H1 (cell line): ENCODE data around the gene ABHD12. TPM values are rescaled to one million over a fixed set of nuclear protein-coding genes. Genes with fewer than 3 reads are reported as not detected.

ENCODE experiments used
- CTCF ChIA-PET: fragments of 300-600 bp; sonication (Branson Sonifier 250); formaldehyde crosslinking; loops from one replicate; lab custom pipeline; 2021; ENCODE audit not compliant: partially characterized antibody; lab: Charles Lee
- POLR2A ChIA-PET: fragments of 300-600 bp; sonication (Branson Sonifier 250); formaldehyde crosslinking; loops from one replicate; lab custom pipeline; 2021; ENCODE audit warnings: inconsistent platforms; ENCODE audit not compliant: partially characterized antibody; lab: Charles Lee
- DNase-seq, 2 experiments: peaks; one replicate each; pipeline versions ENCODE4 v3.0.0 to v3.0.0-alpha.2; 2010 to 2022; ENCODE audit warnings: low spot score in 2 of 2, low read depth in 1 of 2, mixed read lengths in 1 of 2
- FAIRE-seq: peaks from 2 replicates; lab custom pipeline; 2011; peaks lifted over from hg19 to GRCh38; lab: Jason Lieb, UNC
- H2AFZ ChIP-seq: 2 replicates; pipeline ENCODE4 v1.8.1; 2012; ENCODE audit warnings: low read length, inconsistent platforms
- H2AK5ac ChIP-seq: 2 replicates; pipeline ENCODE4 v1.6.1; 2013; ENCODE audit warnings: low read depth, low read length
- H2BK120ac ChIP-seq: replicated peaks from 2 replicates; pipeline ENCODE3; 2013; ENCODE audit warnings: low read depth, low read length, inconsistent platforms
- H2BK12ac ChIP-seq: 2 replicates; pipeline ENCODE4 v1.6.1; 2013; ENCODE audit warnings: low read depth, low read length
- H2BK15ac ChIP-seq: 2 replicates; pipeline ENCODE4 v1.6.1; 2013; ENCODE audit warnings: low read length
- H2BK20ac ChIP-seq: 2 replicates; pipeline ENCODE4 v1.6.1; 2013; ENCODE audit warnings: low read length
- H2BK5ac ChIP-seq: 2 replicates; pipeline ENCODE4 v1.6.1; 2013; ENCODE audit warnings: low read depth, low read length
- H3K14ac ChIP-seq: 2 replicates; pipeline ENCODE4 v1.6.1; 2013; ENCODE audit warnings: inconsistent platforms; ENCODE audit not compliant: insufficient read length
- H3K18ac ChIP-seq: 2 replicates; pipeline ENCODE4 v1.6.1; 2013; ENCODE audit warnings: low read length; ENCODE audit errors: extremely low read depth
- H3K23ac ChIP-seq: 2 replicates; pipeline ENCODE4 v1.6.1; 2013; ENCODE audit warnings: inconsistent platforms; ENCODE audit not compliant: insufficient read length
- H3K23me2 ChIP-seq: 2 replicates; pipeline ENCODE4 v1.6.1; 2013; ENCODE audit warnings: low read depth, low read length
- H3K27ac ChIP-seq: 2 replicates; pipeline ENCODE4 v1.6.1; 2011; ENCODE audit warnings: low read depth, low read length, inconsistent platforms
- H3K27me3 ChIP-seq, 4 experiments: replicated peaks in 1 of 4; 1 replicate in 1 of 4; 2 replicates in 3 of 4; pipeline versions ENCODE4 v1.6.1 to v1.8.1; 2011 to 2013; ENCODE audit warnings: low read length in 3 of 4, mild to moderate bottlenecking in 3 of 4, inconsistent platforms in 2 of 4, mixed read lengths in 2 of 4, moderate library complexity in 1 of 4; ENCODE audit not compliant: control insufficient read depth in 3 of 4, insufficient read depth in 3 of 4; ENCODE audit errors: extremely low read depth in 1 of 4
- H3K36me3 ChIP-seq, 4 experiments: 2 replicates each; pipeline versions ENCODE4 v1.6.1 to v1.8.1; 2011 to 2013; ENCODE audit warnings: mild to moderate bottlenecking in 4 of 4, low read length in 3 of 4, moderate library complexity in 2 of 4, control low read depth in 1 of 4, inconsistent platforms in 1 of 4; ENCODE audit not compliant: insufficient read depth in 4 of 4, control insufficient read depth in 2 of 4
- H3K4ac ChIP-seq: replicated peaks from 2 replicates; pipeline ENCODE3; 2013; ENCODE audit warnings: low read length, low read depth, mixed read lengths, inconsistent platforms; ENCODE audit not compliant: insufficient read length
- H3K4me1 ChIP-seq, 4 experiments: replicated peaks in 1 of 4; 1 replicate in 1 of 4; 2 replicates in 3 of 4; pipeline versions ENCODE4 v1.6.1 to v1.8.1; 2011 to 2013; ENCODE audit warnings: low read length in 3 of 4, inconsistent platforms in 2 of 4, mixed read lengths in 1 of 4; ENCODE audit not compliant: insufficient read depth in 4 of 4, control insufficient read depth in 3 of 4
- H3K4me2 ChIP-seq, 2 experiments: 2 replicates each; pipeline versions ENCODE4 v1.6.1 to v1.8.1; 2011 to 2013; ENCODE audit warnings: low read depth in 2 of 2, low read length in 2 of 2, control low read depth in 1 of 2, inconsistent platforms in 1 of 2, mild to moderate bottlenecking in 1 of 2; ENCODE audit not compliant: insufficient read depth in 1 of 2
- H3K4me3 ChIP-seq, 4 experiments: fragments of 200-600, 300-600 bp in 1 of 4; sonication (generic), shearing (Covaris generic), sonication (Bioruptor Twin) in 1 of 4; 2 replicates each; pipeline versions ENCODE4 v1.5.1 to v1.8.1; 2011 to 2016; ENCODE audit warnings: low read length in 4 of 4, low read depth in 3 of 4, control low read depth in 2 of 4, inconsistent platforms in 2 of 4, mild to moderate bottlenecking in 2 of 4, mixed read lengths in 1 of 4, moderate library complexity in 1 of 4; ENCODE audit not compliant: insufficient read depth in 2 of 4; ENCODE audit errors: extremely low read depth in 1 of 4
- H3K56ac ChIP-seq: replicated peaks from 2 replicates; pipeline ENCODE3; 2013; ENCODE audit warnings: low read depth, mild to moderate bottlenecking, mixed read lengths, low read length, inconsistent platforms; ENCODE audit not compliant: insufficient read length
- H3K79me1 ChIP-seq: 2 replicates; pipeline ENCODE4 v1.6.1; 2013; ENCODE audit warnings: low read depth, low read length, control low read depth
- H3K79me2 ChIP-seq, 2 experiments: 2 replicates each; pipeline versions ENCODE4 v1.6.1 to v1.8.1; 2012 to 2013; ENCODE audit warnings: low read length in 2 of 2, mild to moderate bottlenecking in 2 of 2, inconsistent platforms in 1 of 2; ENCODE audit not compliant: insufficient read depth in 2 of 2, control insufficient read depth in 1 of 2
- H3K9ac ChIP-seq, 4 experiments: replicated peaks in 1 of 4; 1 replicate in 1 of 4; 2 replicates in 3 of 4; pipeline versions ENCODE4 v1.6.1 to v1.8.1; 2011 to 2013; ENCODE audit warnings: low read depth in 3 of 4, low read length in 3 of 4, control low read depth in 2 of 4, mild to moderate bottlenecking in 2 of 4, moderate library complexity in 2 of 4, inconsistent platforms in 1 of 4; ENCODE audit errors: extremely low read depth in 1 of 4
- H3K9me3 ChIP-seq, 2 experiments: 2 replicates each; pipeline versions ENCODE4 v1.6.1 to v1.8.1; 2012 to 2013; ENCODE audit warnings: mild to moderate bottlenecking in 2 of 2, moderate library complexity in 2 of 2, control low read depth in 1 of 2, inconsistent platforms in 1 of 2, low read depth in 1 of 2, low read length in 1 of 2, mixed read lengths in 1 of 2; ENCODE audit not compliant: insufficient read depth in 2 of 2
- H4K20me1 ChIP-seq, 2 experiments: replicated peaks in 1 of 2; 2 replicates each; pipeline versions ENCODE3 to v1.8.1; 2011 to 2013; ENCODE audit warnings: inconsistent platforms in 2 of 2, low read length in 2 of 2, mild to moderate bottlenecking in 1 of 2; ENCODE audit not compliant: insufficient read depth in 2 of 2, control insufficient read depth in 1 of 2
- H4K5ac ChIP-seq: 2 replicates; pipeline ENCODE4 v1.6.1; 2013; ENCODE audit warnings: low read length, low read depth, mixed read lengths, inconsistent platforms; ENCODE audit not compliant: insufficient read length
- H4K8ac ChIP-seq: 2 replicates; pipeline ENCODE4 v1.8.0; 2013; ENCODE audit warnings: mild to moderate bottlenecking, moderate library complexity, low read length, inconsistent platforms; ENCODE audit not compliant: insufficient read depth; ENCODE audit errors: extremely low read depth
- H4K91ac ChIP-seq: replicated peaks from 2 replicates; pipeline ENCODE3; 2013; ENCODE audit warnings: low read length, mixed read lengths, inconsistent platforms; ENCODE audit not compliant: insufficient read length
- CHD2 ChIP-seq: IDR thresholded peaks from 2 replicates; pipeline ENCODE4 v1.6.1; 2012; ENCODE audit warnings: low read length, improper control_type of control experiment
- EP300 ChIP-seq, 2 experiments: IDR thresholded peaks; 1 replicate in 1 of 2; 2 replicates in 1 of 2; pipeline ENCODE4 v1.6.1; 2011 to 2012; ENCODE audit warnings: low read depth in 2 of 2, low read length in 2 of 2, mild to moderate bottlenecking in 2 of 2, borderline replicate concordance in 1 of 2, inconsistent platforms in 1 of 2, moderate library complexity in 1 of 2
- FOSL1 ChIP-seq: IDR thresholded peaks from 2 replicates; pipeline ENCODE4 v1.6.1; 2011; ENCODE audit warnings: mild to moderate bottlenecking, low read depth, low read length, moderate library complexity; ENCODE audit not compliant: insufficient read depth
- JUND ChIP-seq: IDR thresholded peaks from 2 replicates; pipeline ENCODE4 v1.6.1; 2011; ENCODE audit warnings: mild to moderate bottlenecking, improper control_type of control experiment, low read length
- RBBP5 ChIP-seq: IDR thresholded peaks from 2 replicates; pipeline ENCODE4 v1.7.1; 2012; ENCODE audit warnings: low read depth, mild to moderate bottlenecking, inconsistent platforms, low read length, moderate library complexity, borderline replicate concordance
- RFX5 ChIP-seq: IDR thresholded peaks from 2 replicates; pipeline ENCODE4 v1.6.1; 2011; ENCODE audit warnings: low read depth, low read length, improper control_type of control experiment, borderline replicate concordance
- YY1 ChIP-seq: IDR thresholded peaks from 2 replicates; pipeline ENCODE4 v1.6.1; 2011; ENCODE audit warnings: low read depth, mild to moderate bottlenecking, low read length
- WGBS, 2 experiments: shearing (Covaris generic) in 1 of 2; methylation state at CpG; one replicate each; pipeline versions ENCODE4 v1.1.6 to v1.1.7; 2013 to 2015; ENCODE audit warnings: low lambda C conversion rate in 2 of 2, mixed read lengths in 2 of 2, inconsistent platforms in 1 of 2, low coverage in 1 of 2, missing lambda C conversion rate in 1 of 2; ENCODE audit not compliant: insufficient replicate concordance in 2 of 2, insufficient coverage in 1 of 2, insufficient read length in 1 of 2; ENCODE audit errors: extremely low coverage in 1 of 2, missing lambda C conversion rate in 1 of 2; 5-methylcytosine and 5-hydroxymethylcytosine counted together
- polyA plus RNA-seq, 7 experiments: library from polyadenylated mRNA; depleted of rRNA in 3 of 7; stranded (reverse) in 5 of 7; unstranded in 2 of 7; fragments of >200 nt in 5 of 7; fragments of 200-250 nt in 2 of 7; gene quantifications; 1 replicate in 5 of 7; 2 replicates in 1 of 7; 4 replicates in 1 of 7; pipeline versions ENCODE4 v1.2.1 to v1.2.3, GENCODE V29; 2011 to 2013; ENCODE audit warnings: missing spikeins in 2 of 7, mixed read lengths in 2 of 7
- total RNA-seq: library from RNA; stranded (reverse); fragmentation: NEBNext Ultra II Directional; extraction: Animal tissue kit (Norgen Biotek cat#: 25700); gene quantifications from 2 replicates; pipeline ENCODE4 v1.2.1, GENCODE V29; 2021

Gene ABHD12
- total and polyA plus RNA-seq, 2 of the 8 experiments (the other 6 are each of a cell fraction or from before 2014, with no cell fraction given) = 31.3 to 59.5 TPM

GRCh38 chr20:25324412-25324811, 66.2 kb downstream of the ABHD12 start:
- Histone ChIP-seq H3K79me1 (peaks cover 22% of the 10 kb centered on the region), H3K9me3 (peaks cover 0 to 4% of the 10 kb centered on the region in 2 experiments; a peak in 2 of 4 replicates), H2BK5ac (0 out of 2 replicates have a peak overlapping the region, but pooled peaks have one; percentile 60), H4K8ac (no peak overlapping the region), H4K5ac (no peak overlapping the region), H3K56ac (no peak overlapping the region), H3K9ac (no peak overlapping the region), H3K23ac (no peak overlapping the region), H3K4me1 (peaks cover 4 to 9% (median 5%) of the 10 kb centered on the region in 4 experiments), H3K27me3 (no peaks in the 10 kb centered on the region), H3K18ac (no peak overlapping the region), H2BK20ac (no peak overlapping the region), H2BK12ac (no peak overlapping the region; the same call in 1 of the 2 replicates), H3K23me2 (no peaks in the 10 kb centered on the region; the same call in 1 of the 2 replicates), H2AFZ (no peak overlapping the region), H3K4ac (no peak overlapping the region), H3K27ac (no peak overlapping the region), H3K14ac (no peak overlapping the region), H4K20me1 (peaks cover 0 to 21% of the 10 kb centered on the region in 2 experiments), H3K4me3 (no peak overlapping the region), H3K36me3 (peaks cover 0 to 6% (median 4%) of the 10 kb centered on the region in 4 experiments; a peak in 3 of 8 replicates), H2BK15ac (peak overlapping the region; percentile 36; the same call in 1 of the 2 replicates), H2BK120ac (no peak overlapping the region), H3K79me2 (peaks cover 0 to 40% of the 10 kb centered on the region in 2 experiments; a peak in 3 of 4 replicates), H3K4me2 (no peak overlapping the region), H4K91ac (no peak overlapping the region), H2AK5ac (no peak overlapping the region)
- no peak for TF ChIP-seq FOSL1
- TF ChIP-seq CHD2 = no peak
- TF ChIP-seq JUND = no peak
- TF ChIP-seq RBBP5 = no peak
- TF ChIP-seq EP300 (IDR thresholded peaks at IDR 0.05; ENCODE audit: borderline replicate concordance in 1 of 2, low read depth in 2 of 2, low read length in 2 of 2) = no peak
- no peak for TF ChIP-seq RFX5
- TF ChIP-seq YY1 = peak; percentile 85
- DNase-seq (peak in 1 of 2 experiments; percentile 39), FAIRE-seq (no peak)
- WGBS, 2 experiments = 83% methylated on average over 5 of the region's 5 CpGs; no CpG with 5 or more reads in 1 of the 2 experiments
- ChIA-PET POLR2A (interaction anchor here (0.7 kb wide), 1 partner anchor 66 kb away, joined by 3 read pairs; the partner anchor contains the start of gene ABHD12), CTCF (interaction anchor here (1.0 kb wide), 1 partner anchor 74 kb away, joined by 3 read pairs; no protein-coding TSS in a partner anchor)
